ENCODE data around the gene TNP1. TPM values are rescaled to one million over a fixed set of nuclear protein-coding genes. Genes with fewer than 3 reads are reported as not detected.

Gene TNP1, protein sequence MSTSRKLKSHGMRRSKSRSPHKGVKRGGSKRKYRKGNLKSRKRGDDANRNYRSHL
- not detected for total RNA-seq

DNA sequence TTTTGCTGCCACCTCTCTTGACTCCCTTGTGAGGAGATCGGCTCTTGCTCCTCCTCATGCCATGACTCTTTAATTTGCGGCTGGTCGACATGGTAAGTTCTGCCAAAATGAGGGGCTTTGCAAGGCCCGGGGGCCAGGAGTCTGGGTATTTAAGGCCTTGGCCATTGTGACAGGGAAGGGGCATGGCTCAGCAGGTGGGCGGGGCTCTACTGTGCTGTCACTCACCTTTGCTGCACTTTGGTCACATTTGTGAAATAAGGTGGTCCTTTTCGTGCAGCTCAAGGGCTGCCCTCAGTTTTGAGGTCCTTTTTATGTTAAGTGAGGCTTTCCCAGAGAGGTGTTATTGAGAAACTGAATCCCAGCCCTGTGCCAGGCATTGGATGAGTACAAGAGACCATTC, at the start of gene TNP1:
Gene TNP1, minus strand, starts transcription at position 121 of the 400 bp plus-strand sequence. Its CDS starts 30 bp downstream, at position 91.
- H3K9me3 ChIP-seq = no peaks in the 10 kb centered on the region
- H3K4me3 ChIP-seq = no peak within 1 kb of the TSS
- no peak for DNase-seq
- no peaks in the 10 kb centered on the region for H3K27me3 ChIP-seq
- TF ChIP-seq, protein P1, sequence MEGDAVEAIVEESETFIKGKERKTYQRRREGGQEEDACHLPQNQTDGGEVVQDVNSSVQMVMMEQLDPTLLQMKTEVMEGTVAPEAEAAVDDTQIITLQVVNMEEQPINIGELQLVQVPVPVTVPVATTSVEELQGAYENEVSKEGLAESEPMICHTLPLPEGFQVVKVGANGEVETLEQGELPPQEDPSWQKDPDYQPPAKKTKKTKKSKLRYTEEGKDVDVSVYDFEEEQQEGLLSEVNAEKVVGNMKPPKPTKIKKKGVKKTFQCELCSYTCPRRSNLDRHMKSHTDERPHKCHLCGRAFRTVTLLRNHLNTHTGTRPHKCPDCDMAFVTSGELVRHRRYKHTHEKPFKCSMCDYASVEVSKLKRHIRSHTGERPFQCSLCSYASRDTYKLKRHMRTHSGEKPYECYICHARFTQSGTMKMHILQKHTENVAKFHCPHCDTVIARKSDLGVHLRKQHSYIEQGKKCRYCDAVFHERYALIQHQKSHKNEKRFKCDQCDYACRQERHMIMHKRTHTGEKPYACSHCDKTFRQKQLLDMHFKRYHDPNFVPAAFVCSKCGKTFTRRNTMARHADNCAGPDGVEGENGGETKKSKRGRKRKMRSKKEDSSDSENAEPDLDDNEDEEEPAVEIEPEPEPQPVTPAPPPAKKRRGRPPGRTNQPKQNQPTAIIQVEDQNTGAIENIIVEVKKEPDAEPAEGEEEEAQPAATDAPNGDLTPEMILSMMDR (IDR thresholded peaks at IDR 0.05) = no peak
- no peak for TF ChIP-seq POLR2A (IDR thresholded peaks at IDR 0.05)
- no peaks in the 10 kb centered on the region for H3K36me3 ChIP-seq
- H3K4me1 ChIP-seq = no peaks in the 10 kb centered on the region
- no peak within 1 kb of the TSS for H3K27ac ChIP-seq

DNA sequence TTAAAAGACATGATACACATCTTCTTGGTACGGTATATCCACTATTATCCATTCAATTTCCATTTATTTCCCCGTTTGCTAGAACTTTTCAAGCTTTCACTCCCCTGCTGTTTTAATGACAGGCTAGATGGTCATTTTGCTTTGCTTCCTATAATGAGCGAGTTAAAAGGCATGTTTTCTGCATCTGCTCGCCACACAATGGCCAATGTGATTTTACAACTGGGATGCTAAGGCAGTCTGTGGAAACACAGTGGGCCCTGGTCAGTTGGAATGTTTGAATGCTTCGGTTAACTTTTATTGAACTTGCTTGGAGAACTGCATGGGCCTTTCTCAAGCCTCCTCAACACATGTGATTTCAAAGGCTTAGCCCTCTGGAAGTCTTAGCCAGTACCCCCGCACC, 48.4 kb upstream of the TNP1 start:
- no peaks in the 10 kb centered on the region for H3K4me1 ChIP-seq
- no peak overlapping the region for H3K27ac ChIP-seq
- H3K27me3 ChIP-seq = no peaks in the 10 kb centered on the region
- H3K36me3 ChIP-seq = no peaks in the 10 kb centered on the region
- no peak for DNase-seq
- H3K9me3 ChIP-seq = no peaks in the 10 kb centered on the region
- no peak overlapping the region for H3K4me3 ChIP-seq
- TF ChIP-seq, protein P1 (IDR thresholded peaks at IDR 0.05) = no peak
- TF ChIP-seq POLR2A (IDR thresholded peaks at IDR 0.05) = no peak

DNA sequence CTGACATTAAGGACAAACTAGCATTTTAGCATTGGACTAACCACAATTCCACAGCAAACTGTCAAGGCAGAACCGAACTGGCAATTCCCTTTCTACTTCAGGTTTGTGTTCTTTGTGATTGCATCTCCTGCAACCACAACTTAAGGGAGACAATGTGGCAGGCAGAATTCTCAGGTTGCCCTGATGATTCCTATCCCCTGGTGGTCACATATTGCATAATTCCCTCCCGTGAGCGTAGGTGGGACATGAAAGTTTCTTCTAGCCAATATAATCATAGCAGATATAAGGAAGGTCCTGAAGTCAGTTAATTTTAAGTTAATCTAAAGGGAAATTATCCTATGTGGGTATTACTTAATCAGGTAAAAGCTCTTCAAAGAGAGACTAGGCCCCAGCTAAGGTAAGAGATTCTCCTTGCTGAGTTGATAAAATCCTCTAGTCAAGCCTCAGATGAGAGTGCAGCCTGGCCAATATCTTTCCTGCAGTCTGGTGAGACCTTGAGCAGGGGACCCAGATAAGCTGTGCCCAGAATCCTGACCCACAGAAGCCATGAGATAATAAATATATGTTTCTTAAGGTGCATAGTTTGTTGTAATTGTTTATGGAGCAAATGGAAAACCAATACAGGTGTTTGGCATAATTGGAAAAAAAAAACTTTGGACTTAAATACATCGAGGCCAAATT, 45.9 kb upstream of the TNP1 start:
- no peak for DNase-seq
- Histone ChIP-seq H3K4me3 (no peak overlapping the region), H3K9me3 (no peaks in the 10 kb centered on the region), H3K27me3 (no peaks in the 10 kb centered on the region), H3K27ac (no peak overlapping the region), H3K4me1 (no peaks in the 10 kb centered on the region), H3K36me3 (no peaks in the 10 kb centered on the region)
- TF ChIP-seq POLR2A (IDR thresholded peaks at IDR 0.05) = no peak
- TF ChIP-seq, protein P1 (IDR thresholded peaks at IDR 0.05) = no peak

DNA sequence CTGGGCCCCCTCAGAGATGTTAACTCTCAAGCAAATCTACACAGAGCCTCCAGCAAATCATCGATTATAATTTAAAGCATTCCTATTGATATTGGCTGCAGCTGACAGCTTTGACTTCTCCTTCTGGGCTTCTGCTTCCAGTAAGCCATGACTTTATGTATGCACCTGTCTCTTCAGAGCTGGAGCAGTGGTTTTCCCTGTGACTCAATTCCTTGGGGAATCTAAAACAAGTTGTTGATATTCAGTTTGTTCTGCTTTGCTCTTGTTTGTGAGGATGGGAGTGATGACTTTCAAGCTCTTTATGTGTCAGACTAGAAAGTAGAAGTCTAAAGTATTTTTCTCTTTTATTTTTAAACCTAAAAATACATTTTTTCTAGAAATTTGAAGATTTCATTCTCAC, 45.1 kb upstream of the TNP1 start:
- no peak for TF ChIP-seq POLR2A (IDR thresholded peaks at IDR 0.05)
- TF ChIP-seq, protein P1 (IDR thresholded peaks at IDR 0.05) = no peak
- H3K4me3 ChIP-seq = no peak overlapping the region

DNA sequence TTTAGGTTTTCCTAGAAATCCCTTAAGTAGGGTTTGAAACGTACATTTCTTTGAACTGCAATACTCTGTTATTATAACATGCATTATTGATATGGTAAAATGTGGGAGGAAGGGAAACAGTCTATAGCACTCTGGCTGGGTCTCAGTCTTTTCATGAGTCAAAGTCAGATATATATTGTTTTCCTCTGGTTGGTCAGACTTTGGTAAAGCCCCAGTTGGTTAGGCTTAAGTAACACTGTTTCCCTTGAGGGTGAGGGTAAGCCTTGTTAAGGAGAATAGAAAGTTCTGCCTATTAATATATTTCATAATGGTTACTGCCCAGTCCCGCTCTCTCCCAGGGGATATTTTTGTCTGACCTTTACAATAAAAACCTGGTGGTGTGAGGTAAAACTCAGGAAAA, 44.7 kb upstream of the TNP1 start:
- H3K36me3 ChIP-seq = no peaks in the 10 kb centered on the region
- TF ChIP-seq POLR2A (IDR thresholded peaks at IDR 0.05) = no peak
- TF ChIP-seq, protein P1 (IDR thresholded peaks at IDR 0.05) = no peak

More for the DNA sequence above, 45.1 kb upstream of the TNP1 start:
- no peak for DNase-seq
- H3K27me3 ChIP-seq = no peaks in the 10 kb centered on the region
- H3K9me3 ChIP-seq = no peaks in the 10 kb centered on the region
- no peak overlapping the region for H3K27ac ChIP-seq
- H3K4me1 ChIP-seq = no peaks in the 10 kb centered on the region
- H3K36me3 ChIP-seq = no peaks in the 10 kb centered on the region

More for the DNA sequence above, 44.7 kb upstream of the TNP1 start:
- DNase-seq = no peak
- no peaks in the 10 kb centered on the region for H3K4me1 ChIP-seq
- no peak overlapping the region for H3K4me3 ChIP-seq
- no peaks in the 10 kb centered on the region for H3K27me3 ChIP-seq
- no peak overlapping the region for H3K27ac ChIP-seq
- no peaks in the 10 kb centered on the region for H3K9me3 ChIP-seq
